ENCODE measurements around the gene PARD3.

- TF ChIP-seq CTCF (IDR thresholded peaks at IDR 0.05; ENCODE audit: insufficient read depth, low read depth, low read length) (no peak), EZH2 (IDR thresholded peaks at IDR 0.05; ENCODE audit: insufficient read depth, low read length) (no peak)
Observed at GRCh38 chr10:34415039-34415438, 400.1 kb downstream of the PARD3 start.

Data from astrocyte (in vitro differentiated cells and primary cell).